Measurements from ENCODE around the gene KLHL10.

DNA sequence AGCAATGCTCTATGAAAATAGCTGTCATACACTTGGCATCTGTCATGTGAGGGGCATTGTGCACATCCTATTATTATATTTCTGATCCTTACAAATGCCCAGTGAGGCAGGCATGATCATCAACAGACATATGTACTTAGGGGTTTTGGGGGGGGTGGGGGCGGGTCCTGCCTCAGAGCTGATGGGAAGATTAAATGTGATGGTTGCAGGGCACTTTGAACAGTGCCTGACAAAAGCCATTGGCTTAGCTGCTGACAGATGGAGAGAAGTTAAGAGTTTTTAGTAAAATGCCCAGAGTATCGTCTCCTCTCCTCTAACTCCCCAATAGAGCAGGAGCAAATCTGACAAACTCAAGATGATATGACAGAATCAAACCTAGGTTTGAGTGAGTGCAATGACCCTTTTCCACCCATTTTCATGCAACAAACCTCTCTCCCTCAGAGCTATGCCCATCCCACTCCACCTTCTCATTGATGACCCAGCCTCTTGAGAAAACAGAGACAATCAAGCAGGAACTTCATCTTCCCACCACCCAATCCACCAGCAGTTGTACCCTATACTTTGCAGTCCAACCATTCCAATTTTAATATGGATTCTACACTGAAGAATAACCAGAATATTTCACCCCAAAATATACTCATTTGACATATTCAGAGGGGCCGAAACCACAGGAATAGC lies 22.8 kb downstream of the KLHL10 start:
- TF ChIP-seq, protein P1, sequence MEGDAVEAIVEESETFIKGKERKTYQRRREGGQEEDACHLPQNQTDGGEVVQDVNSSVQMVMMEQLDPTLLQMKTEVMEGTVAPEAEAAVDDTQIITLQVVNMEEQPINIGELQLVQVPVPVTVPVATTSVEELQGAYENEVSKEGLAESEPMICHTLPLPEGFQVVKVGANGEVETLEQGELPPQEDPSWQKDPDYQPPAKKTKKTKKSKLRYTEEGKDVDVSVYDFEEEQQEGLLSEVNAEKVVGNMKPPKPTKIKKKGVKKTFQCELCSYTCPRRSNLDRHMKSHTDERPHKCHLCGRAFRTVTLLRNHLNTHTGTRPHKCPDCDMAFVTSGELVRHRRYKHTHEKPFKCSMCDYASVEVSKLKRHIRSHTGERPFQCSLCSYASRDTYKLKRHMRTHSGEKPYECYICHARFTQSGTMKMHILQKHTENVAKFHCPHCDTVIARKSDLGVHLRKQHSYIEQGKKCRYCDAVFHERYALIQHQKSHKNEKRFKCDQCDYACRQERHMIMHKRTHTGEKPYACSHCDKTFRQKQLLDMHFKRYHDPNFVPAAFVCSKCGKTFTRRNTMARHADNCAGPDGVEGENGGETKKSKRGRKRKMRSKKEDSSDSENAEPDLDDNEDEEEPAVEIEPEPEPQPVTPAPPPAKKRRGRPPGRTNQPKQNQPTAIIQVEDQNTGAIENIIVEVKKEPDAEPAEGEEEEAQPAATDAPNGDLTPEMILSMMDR (IDR thresholded peaks at IDR 0.05 in 8 of 11, conservative IDR thresholded peaks at IDR 0.05 in 3 of 11), result no peak
- TF ChIP-seq POLR2A (IDR thresholded peaks at IDR 0.05) (no peak), POLR2AphosphoS5 (IDR thresholded peaks at IDR 0.05) (no peak)
